ENCODE results near the gene NOTCH4.
"Not testable (repeated sequence)": the region's sequence is repeated elsewhere in the genome, so short reads cannot be mapped to it uniquely, and the experiment has no call there.

The NOTCH4 gene

DNA sequence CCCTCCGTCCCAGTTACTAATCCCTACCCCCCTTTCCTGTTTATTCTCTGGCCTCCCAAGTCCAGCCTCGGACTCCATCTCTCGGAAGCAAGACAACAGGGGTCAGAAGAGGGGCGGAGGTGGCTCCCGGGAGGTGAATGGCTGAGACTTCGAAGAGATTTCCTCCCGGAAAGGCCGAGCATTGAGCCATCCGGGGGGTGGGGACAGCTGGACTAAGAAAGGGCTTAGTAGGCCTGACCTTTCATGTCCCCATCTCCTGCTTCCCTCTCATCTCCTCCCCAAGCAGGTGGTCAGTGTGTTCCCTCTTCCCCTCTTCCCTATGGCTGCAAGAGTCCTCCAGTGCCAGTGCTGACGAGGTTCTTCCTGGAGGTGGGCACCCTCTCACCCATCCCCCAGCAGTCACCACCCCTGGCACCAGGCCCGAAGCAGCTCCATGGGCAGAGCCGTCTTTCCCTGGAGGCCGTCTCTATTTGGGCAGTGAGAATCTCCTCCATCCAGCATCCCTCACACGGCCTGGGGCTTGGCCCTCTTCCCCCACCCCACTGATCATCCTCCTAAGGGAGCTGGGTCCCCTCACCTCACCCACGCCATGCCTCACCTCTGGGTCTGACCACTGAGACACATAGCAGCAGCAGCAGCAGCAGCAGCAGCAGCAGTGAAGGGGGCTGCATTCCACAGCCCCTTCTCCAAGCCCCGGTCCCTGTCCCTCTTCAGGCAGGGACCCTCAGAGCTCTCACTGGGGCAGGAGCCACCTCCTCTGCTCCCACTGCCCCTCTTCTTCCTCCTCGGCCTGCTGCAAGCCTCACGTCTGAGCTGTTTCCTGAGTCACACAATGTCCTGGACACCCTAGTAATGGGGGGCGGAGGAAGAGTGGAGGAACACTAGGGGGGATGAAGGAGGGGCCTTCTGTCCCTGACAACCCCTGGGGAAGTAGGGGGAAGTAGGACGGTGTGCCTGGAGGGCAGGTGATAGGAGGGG lies at the start of gene NOTCH4:
Gene NOTCH4 (minus strand): TSS at position 810 of the 978 bp plus-strand sequence. CDS start 139 bp downstream, at position 671.
- DNase-seq: no peak

DNA sequence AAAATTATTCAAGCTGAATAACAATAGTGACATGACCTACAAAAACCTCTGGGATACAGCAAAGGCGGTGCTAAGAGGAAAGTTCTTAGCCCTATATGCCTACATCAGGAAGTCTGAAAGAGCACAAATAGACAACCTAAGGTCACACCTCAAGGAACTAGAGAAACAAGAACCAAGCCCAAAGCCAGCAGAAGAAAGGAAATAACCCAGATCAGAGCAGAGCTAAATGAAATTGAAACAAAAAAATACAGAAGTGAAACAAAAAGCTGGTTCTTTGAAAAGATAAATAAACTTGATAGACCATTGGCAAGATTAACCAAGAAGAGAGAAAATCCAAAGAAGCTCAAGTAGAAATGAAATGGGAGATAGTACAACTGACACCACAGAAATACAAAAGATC lies 47.6 kb upstream of the NOTCH4 start:
- DNase-seq: no peak

DNA sequence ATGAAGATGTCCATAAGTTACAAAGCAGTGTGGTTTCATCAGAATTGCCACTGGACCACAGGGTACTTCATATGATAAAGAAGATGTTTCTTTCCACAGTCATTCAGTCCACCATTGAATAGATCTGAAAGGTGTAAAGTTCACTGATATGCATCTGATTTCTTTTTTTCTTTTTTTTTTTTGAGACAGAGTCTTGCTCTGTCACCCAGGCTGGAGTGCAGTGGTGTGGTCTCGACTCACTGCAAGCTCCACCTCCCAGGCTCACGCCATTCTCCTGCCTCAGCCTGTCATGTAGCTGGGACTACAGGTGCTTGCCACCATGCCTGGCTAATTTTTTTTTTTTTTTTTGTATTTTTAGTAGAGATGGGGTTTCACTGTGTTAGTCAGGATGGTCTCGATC lies 44.6 kb upstream of the NOTCH4 start:
- not testable (repeated sequence) for DNase-seq

DNA sequence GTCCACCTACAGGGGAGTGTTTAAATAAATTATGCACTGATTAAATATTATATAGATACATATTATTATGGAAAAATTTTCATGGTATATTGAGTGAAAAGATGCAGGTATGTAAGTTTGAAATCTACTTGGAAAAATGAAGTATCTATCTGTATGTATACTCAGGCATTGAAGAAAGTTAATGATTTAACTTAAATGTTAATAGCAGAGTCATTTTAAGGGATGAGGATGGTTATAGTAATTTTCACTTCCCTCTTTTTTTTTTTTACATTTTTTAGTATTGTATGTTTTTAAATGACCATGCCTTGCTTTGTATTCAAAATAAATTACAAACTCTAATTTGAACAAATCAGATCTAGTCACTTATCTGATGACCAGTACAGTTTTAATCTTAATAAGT lies 43.2 kb upstream of the NOTCH4 start:
- no peak for DNase-seq

DNA sequence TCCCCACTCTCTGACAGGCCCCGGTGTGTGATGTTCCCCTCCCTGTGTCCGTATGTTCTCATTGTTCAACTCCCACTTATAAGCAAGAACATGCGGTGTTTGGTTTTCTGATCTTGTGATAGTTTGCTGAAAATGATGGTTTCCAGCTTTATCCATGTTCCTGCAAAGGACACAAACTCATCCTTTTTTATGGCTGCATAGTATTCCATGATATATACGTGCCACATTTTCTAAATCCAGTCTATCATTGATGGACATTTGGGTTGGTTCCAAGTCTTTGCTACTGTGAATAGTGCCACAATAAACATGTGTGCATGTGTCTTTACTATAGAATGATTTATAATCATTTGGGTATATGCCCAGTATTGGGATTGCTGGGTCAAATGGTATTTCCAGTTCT lies 33.4 kb upstream of the NOTCH4 start:
- not testable (repeated sequence) for DNase-seq

DNA sequence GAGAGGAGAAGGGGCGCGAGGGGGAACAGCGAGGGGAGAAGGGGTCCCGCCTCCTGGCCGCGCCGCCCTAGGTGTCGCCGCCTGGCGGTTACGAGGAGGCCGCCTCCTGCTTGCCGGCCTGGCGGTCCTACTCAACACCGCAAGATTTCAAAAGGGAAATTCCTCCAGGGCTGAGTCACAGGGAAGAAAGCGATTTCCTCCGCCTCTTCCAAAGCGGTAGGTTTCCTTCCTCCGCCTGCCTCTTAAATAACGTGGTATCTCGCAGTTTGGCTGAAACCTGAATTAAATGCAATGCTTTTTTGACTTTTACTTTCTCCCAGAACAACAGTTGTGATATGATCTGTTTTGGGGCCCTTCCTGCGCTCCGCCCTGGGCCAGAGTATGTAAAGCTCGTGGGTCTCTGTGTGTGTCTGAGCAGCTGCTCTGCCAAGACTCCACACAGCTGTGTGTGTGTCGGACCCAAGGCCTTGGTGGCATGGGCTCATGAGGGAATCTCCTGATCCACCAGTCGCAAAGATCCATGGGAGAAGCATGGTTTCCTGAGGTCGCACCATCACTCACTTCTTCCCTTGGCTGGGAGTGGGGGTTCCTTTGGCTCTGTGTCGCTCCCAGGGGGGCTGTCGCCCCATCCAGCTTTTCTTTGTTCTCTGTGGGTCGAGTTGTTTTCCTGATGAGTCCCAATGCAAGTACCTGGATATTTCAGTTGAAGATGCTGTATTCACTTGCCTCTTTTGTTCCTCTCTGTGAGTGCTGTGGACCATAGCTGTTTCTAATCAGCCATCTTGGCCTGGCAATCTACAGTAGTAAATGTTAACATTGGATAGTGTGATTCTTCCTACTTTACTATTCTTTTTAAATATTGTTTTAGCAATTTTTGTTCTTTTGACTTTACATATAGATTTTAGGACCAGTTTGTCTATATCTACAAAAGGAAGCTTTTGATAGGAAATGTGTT lies 31.6 kb upstream of the NOTCH4 start:
- peak; percentile 77 for DNase-seq

DNA sequence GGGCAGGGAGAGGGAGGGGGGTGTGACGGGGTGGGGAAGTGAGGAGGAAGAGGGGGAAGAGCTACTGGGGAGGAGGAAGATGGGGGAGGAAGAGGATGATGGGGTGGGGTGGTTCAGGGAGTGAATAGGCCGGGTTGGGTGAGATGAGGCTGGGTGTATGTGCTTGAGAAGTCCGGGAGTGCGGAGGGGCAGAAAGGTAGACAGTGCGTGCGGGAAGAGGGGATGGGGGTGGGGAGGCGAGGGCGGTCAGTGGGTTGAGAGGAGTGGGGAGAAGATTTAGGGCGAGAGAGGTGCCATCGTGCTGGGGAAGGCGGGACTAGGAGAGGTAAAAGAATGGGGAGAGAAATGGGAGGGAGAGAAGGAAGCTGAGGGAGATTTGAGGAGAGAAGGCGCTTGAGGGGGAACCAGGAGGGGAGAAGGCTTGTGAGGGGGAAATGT lies 30.9 kb upstream of the NOTCH4 start:
- no peak for DNase-seq

DNA sequence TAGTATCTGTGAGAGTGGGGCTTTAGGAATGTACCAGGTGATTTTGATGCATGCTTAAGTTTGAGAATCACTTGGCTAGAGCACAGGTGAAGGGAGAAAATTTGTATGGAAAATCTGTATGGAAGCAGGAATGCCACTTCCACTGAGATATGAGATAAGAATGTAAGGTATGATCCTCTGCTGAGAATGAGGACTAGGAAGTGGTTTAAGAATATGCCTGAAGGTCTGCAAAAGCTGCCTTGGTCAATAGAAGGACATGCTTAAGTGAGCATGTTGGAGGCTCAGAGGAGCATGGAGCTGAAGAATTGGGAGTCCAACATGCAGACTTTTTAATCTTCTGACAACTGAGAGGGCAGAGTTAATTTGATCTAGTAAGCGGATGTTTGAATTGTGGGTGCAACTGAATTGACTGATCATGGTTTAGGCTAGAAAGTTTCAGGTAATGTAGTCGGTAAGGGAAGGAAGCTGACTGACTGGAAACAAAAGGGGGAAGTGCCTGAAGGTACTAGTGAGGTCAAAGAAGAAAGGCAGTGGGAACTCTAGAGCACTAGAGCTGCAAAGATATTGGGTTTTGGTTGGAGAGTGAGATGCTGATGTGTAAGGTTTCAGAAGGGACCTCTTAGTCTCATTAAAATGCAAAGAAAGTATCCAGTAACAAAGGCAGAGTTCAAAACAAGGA lies 28.6 kb upstream of the NOTCH4 start:
- no peak for DNase-seq

DNA sequence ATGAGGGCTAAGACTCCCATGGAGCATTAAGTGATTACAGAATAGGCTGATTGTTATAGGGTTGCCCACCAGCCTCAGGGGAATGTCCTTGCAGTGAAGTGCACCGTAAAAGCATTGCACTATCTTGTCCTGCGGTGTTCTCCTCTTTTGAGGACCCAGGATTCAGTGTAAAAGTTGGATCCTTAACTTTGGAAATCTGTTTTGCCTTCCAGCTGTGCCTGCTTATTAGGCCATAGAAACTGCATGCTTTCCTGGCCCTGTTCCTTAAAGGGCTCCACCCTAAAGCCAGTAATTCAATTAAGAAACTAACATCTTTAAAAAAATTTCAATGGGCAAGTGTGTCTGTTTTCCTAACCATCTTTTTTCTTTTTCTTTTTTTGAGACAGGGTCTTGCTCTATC lies 25.4 kb upstream of the NOTCH4 start:
- no peak for DNase-seq

DNA sequence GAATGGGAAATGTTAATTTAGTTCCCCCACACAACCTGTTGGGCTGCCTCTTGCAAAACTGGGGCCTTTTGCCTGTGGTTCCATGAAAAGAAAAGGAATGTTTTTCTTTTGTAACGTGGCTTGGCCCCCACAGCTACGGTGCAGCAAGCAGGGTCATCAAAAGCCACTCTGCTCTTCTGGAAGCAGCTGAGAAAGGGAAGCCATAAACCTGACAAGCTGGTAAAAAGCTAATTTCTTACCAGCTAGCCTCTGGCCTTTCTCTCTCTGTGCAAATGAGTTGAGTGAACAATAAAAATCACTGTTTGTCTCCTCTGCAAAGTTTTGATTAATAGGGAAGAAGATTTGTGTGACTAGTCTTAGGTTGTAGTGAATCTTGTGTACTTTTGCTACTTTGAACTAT lies 23.5 kb upstream of the NOTCH4 start:
- DNase-seq: no peak

DNA sequence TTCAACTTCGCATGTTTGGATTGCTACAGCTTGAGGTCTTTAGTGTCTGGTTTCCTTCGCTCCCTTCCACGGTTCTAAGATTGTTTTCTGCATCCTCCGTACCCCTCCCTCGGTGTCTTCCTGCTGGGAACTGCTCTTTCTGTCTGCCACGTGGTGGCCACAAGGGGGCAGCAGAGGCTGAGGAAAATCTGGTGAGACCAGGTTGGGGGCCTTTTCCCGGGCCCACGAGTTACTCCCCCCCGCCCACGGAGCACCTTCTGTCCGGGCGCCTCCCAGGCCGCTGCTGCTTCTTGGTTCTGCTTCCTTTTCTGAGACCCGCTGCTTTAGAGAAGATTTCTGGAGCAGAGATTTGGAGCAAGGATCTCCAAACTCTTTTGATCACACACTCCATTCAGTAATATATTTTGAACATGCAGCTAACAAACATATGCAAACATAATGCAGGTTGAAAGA lies 21.1 kb upstream of the NOTCH4 start:
- peak; percentile 88 for DNase-seq

DNA sequence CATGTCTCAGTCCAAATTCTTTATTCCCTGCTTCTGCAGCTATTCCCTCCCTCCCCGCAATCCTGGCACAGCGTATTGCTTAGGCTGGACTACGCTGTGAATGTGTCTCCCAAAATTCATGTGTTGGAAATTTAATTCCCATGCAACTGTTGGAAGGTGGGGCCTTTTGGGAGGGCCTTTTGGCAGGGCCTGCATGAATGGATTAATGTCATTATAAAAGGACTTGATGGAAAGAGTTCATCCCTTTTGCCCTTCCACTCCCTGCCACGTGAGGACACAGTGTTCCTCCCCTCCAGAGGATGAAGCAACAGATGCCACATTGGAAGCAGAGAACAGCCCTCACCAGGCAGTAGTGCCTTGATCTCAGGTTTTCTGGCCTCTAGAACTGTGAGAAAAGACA lies 20.4 kb upstream of the NOTCH4 start:
- no peak for DNase-seq

DNA sequence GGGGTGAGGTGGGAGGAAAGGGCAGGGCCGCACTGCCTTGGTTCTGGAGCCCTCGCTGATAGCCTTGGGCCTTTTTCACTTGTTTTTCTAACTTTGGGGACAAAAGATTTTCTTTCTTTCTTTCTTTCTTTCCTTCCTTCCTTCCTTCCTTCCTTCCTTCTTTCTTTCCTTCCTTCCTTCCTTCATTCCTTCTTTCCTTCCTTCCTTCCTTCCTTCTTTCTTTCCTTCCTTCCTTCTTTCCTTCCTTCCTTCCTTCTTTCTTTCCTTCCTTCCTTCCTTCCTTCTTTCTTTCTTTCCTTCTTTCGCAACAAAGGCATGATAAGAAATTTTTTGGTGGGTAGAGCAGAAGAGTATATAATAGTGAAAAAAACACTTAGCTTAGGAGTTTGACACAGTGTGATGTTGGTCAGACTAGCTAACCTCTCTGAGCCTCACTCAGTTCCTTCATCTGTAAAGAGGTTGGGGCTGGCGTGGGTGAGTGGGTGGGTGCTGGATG lies 18.5 kb upstream of the NOTCH4 start:
- not testable (repeated sequence) for DNase-seq

DNA sequence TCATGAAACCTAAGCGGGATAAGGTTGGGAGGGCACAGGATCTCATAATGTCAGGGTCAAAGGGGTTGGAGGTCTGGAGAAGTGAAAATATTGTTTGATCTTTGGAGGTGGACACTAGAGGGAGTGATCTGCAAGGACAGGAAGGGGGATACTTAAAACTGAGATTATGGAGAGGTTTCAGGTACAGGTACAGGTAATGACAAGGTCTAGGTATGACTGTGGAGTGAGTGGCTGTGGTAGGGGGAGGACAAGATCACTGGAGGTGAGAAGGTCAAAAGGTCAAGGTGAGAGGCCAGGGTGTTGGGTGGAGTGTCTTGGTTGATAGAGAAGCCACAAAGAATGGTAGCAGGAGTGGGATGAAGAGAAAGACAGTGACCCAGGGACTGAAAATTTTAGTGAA lies 16.8 kb upstream of the NOTCH4 start:
- no peak for DNase-seq

DNA sequence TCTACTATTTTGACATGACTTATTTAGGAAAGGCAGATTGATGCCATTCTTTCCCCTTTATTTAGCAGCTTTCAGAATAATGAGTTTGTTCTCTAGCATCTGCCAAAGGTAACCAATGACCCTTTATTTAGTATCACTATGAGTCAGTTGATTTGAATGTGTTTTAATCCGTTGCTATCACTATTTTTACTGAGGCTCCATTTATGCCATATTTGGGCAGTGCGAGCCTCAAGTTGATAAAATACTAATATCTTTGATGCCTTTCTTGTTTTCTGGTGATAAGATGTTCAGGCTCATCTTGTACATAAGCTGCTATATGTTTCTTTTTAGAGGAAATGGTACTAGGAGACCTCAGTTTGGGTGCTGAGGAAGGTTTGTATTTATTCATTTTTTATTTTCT lies 15.6 kb upstream of the NOTCH4 start:
- DNase-seq: no peak

DNA sequence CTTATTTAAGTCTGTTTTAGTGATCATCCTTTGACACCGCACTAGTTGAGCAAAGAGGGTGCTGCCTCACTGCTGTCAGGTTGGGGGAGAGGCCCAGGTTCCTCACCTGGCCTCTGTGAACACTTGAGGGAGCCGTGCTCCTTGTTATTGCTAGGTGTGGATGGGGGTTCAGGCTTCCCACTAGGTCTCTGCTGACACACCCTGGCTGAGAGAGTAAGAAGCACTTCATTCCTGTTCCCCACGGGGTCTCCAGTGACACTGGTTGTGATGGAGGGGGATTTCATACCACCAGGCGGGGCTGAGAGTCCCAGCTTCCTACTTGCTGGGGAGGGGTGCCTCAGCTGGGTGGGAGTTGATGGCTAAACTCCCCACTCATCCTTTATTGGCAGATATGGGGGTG lies 11.1 kb upstream of the NOTCH4 start:
- no peak for DNase-seq

DNA sequence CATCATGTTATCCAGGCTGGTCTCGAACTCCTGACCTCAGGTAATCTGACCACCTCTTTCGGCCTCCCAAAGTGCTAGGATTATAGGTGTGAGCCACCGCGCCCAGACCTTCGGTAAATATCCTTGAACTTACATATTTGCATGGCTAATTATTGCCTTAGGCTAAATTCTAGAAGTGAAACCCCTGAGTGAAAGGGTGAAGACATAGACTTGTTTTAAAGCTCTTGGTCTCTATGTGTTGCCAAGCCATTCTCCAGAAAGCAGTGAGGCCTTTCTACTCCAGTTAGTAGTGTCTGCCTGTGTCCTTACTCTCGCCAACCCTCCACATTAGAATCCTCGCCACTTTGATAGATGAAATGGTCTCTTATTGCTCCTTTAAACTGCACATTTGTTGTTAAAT lies 2.6 kb upstream of the NOTCH4 start:
- no peak for DNase-seq

DNA sequence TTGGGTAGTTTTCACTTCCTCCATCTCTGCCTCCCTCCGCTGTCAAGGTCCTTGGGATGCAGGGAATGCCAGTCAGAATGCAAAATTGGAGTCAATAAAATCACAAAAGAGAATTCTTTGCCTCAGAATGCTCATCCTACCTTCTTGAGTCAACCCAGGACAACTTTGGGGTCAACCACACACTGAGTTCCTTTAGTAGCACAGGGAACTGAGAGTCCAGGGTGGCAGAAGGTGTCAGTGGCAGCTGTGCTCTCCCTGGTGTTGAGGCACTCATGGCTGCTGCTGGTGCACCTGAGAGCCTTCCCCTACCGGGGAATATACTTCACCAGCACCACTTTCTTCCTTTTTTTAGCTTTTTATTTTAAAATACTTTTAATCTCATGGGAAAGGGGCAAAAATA lies 829 bp upstream of the NOTCH4 start:
- no peak for DNase-seq

DNA sequence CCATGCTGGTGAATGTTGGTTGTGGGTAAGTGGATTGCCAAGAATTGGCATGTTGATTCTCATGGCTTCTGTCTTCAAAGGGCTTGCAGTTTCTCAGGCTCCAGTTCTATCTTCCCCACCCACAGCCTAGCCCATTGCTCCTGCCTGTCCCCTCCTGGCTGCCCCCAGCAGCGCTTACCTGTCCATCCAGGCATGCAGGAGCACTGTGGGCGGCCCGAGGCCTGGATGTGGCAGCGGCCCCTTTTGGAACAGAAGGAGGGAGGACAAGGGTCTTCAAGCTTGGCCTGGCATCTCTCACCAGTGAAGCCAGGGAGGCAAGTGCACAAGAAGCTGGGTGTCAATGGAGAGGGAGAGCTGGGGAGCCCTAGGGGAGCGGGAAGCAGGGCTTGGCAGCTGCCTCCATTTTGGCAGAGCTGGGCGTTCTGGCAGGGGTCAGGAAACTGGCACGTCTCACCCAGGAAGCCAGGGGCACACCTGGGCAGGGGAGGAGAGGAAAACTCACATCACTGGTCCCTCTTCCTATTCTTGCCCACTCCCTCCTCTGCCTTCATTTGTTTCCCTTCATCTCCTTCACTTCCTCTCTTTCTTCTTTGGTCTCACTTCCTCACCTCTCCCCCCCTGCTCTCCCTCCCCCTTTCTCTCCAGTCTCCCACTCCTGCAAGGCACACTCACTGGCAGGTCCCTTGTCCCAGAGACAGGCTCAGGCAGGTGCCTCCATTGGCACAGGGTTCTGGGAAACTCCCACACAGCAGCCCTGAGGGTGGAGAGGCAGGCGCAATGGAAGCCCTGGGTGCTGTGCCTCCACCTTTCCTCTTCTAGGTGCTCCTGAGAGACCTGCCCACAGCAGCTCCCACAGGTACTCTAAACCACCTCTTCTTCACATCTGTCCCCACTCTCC lies 1.3 kb downstream of the NOTCH4 start:
- no peak for DNase-seq

DNA sequence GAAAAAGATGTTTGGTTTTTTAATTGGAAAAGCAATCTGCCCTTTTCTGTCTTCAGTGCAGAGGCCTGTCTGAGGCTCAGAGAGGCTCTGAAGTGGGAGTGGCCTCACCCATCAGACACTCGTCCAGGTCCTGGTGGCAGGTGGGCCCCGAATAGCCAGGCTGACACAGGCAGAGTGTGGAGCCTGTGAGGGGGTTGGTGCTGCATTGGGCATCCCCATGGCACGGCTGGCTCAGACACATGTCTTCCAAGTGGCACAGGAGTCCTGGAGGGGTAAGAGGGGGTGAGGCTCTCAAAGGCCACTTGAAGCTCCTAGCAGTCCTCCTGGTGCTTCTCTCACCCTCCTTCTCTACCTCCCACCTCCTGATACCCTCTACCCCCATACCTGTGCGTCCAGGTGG lies 3.8 kb downstream of the NOTCH4 start:
- no peak for DNase-seq

DNA sequence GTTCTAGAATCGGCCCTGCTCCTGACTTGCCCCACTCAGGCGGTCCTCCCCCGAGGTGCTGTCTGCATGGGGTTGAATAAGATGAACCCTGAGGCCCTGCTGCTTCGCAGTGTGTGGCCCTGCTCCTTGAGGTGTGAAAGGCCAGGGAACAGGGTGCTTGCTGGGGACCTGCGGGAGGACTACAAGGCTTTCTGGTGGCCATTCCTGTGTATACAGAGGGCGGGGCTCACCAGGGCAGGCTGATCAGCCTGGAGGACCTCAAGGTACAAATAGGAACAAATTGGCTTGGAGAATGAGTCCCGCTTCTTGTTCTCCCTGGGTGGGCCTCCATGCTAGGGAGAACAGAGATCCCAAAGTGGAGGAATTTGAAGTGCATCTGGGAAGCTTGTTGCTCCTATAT lies 5.7 kb downstream of the NOTCH4 start:
- no peak for DNase-seq

DNA sequence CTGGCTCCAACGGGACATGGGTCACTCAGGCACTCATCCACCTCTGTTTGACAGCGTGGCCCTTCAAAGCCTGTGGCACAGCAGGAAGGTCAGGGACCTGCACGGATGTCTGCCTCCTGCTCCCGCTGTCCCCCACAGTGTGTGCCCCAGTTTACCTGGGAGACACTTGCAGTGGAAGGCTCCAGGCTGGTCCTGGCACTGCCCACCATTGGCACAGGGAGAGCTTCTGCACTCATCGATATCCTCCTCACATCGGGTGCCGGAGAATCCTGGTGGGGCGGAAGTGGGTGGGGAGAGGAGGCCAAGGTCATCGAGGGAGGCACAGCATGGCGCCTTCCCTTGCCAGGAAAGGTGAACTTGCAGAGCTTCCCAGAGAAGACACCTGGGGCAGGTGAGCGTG lies 6.9 kb downstream of the NOTCH4 start:
- no peak for DNase-seq

Measured in activated CD8-positive, alpha-beta memory T cell treated with anti-CD3 and anti-CD28 coated beads, Interleukin-2, amount 50 U/mL, for 48 hours (primary cell).